ENCODE data around the gene LCE7A.

DNA sequence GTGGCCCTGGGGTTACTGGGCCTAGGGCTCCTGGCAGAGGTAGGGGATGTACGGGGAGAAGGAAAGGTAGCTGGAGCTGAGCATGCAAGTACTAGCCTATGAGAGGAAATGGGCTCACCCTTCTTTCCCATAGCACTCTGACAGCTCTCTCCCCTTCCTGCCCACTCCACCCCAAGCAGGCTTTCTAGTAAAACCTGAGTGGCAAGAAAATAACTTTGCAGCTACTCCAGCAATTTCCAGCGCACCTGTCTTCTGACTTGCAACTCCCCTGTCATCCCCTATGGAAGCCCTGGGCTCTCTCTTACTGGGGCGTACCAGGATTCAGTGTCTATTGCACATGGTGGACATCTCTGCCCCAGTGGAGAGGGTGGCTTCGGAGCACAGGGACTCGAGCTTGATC is 41.8 kb downstream of the LCE7A start:
- TF ChIP-seq POLR2AphosphoS5 (IDR thresholded peaks at IDR 0.05; ENCODE audit: low read depth, low read length) (no peak), TAF1 (IDR thresholded peaks at IDR 0.05; ENCODE audit: borderline replicate concordance, insufficient read depth, low read length) (no peak), SIN3A (IDR thresholded peaks at IDR 0.05; ENCODE audit: borderline replicate concordance, insufficient read depth, low read length) (no peak)
- TF ChIP-seq, protein P1, sequence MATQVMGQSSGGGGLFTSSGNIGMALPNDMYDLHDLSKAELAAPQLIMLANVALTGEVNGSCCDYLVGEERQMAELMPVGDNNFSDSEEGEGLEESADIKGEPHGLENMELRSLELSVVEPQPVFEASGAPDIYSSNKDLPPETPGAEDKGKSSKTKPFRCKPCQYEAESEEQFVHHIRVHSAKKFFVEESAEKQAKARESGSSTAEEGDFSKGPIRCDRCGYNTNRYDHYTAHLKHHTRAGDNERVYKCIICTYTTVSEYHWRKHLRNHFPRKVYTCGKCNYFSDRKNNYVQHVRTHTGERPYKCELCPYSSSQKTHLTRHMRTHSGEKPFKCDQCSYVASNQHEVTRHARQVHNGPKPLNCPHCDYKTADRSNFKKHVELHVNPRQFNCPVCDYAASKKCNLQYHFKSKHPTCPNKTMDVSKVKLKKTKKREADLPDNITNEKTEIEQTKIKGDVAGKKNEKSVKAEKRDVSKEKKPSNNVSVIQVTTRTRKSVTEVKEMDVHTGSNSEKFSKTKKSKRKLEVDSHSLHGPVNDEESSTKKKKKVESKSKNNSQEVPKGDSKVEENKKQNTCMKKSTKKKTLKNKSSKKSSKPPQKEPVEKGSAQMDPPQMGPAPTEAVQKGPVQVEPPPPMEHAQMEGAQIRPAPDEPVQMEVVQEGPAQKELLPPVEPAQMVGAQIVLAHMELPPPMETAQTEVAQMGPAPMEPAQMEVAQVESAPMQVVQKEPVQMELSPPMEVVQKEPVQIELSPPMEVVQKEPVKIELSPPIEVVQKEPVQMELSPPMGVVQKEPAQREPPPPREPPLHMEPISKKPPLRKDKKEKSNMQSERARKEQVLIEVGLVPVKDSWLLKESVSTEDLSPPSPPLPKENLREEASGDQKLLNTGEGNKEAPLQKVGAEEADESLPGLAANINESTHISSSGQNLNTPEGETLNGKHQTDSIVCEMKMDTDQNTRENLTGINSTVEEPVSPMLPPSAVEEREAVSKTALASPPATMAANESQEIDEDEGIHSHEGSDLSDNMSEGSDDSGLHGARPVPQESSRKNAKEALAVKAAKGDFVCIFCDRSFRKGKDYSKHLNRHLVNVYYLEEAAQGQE (IDR thresholded peaks at IDR 0.05; ENCODE audit: insufficient read depth in 1 of 2, low read depth in 2 of 2, low read length in 2 of 2) = no peak
